Skeletal muscle tissue (tissue), 4 donors: ENCODE measurements around the gene LAMC1. TPM values are rescaled to one million over a fixed set of nuclear protein-coding genes. Genes with fewer than 3 reads are reported as not detected.

Source experiments
- H3K27ac ChIP-seq: one replicate; pipeline ENCODE4 v1.7.0; 2013; ENCODE audit warnings: mild to moderate bottlenecking, low read depth, low read length, inconsistent platforms
- H3K27me3 ChIP-seq, 3 donors: one replicate each; pipeline ENCODE4 v1.7.0; 2013; ENCODE audit warnings: low read length in 3 of 3; ENCODE audit not compliant: control insufficient read depth in 3 of 3, insufficient read depth in 3 of 3
- H3K36me3 ChIP-seq, 3 donors: one replicate each; pipeline ENCODE4 v1.7.0; 2013; ENCODE audit warnings: low read length in 3 of 3; ENCODE audit not compliant: control insufficient read depth in 3 of 3, insufficient read depth in 3 of 3
- H3K4me1 ChIP-seq, 3 donors: one replicate each; pipeline ENCODE4 v1.7.0; 2013; ENCODE audit warnings: low read length in 3 of 3, mild to moderate bottlenecking in 3 of 3; ENCODE audit not compliant: control insufficient read depth in 3 of 3, insufficient read depth in 3 of 3
- H3K4me3 ChIP-seq, 3 donors: one replicate each; pipeline ENCODE4 v1.7.0; 2013; ENCODE audit warnings: low read length in 3 of 3
- H3K9ac ChIP-seq, 3 donors: one replicate each; pipeline ENCODE4 v1.7.0; 2013; ENCODE audit warnings: low read length in 3 of 3, mild to moderate bottlenecking in 3 of 3, moderate library complexity in 2 of 3, low read depth in 1 of 3
- H3K9me3 ChIP-seq, 3 donors: one replicate each; pipeline ENCODE4 v1.7.0; 2013; ENCODE audit warnings: low read length in 3 of 3; ENCODE audit not compliant: control insufficient read depth in 3 of 3
- total RNA-seq: library from RNA; depleted of rRNA; stranded (reverse); fragments of >200 nt; gene quantifications from one replicate; pipeline ENCODE4 v1.2.3, GENCODE V29; 2014
- donor health status: Osteomylitis.

Gene LAMC1
- total RNA-seq, 1 donor from 2014 or later: 289 TPM

DNA sequence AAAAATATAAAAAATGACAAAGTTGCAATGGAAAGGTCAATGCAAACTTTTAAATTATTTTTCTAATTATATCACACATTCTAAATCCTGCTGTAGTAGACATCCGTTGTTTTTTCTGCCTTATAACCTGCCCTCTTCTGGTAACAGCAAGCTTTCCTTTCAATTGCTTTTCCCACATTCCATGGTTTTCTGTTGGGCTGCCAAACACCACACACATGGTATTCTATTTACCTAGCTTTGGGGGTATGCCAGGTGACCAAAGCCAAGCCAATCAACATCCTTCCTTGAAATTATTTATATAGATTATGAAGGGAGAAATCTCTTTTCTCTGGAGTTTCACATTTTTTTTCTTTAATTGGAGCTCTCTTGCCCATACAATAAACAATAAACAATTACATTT, 3.4 kb upstream of the LAMC1 start:
- Histone ChIP-seq H3K9ac (no peak overlapping the region), H3K27ac (no peak overlapping the region), H3K9me3 (no peaks in the 10 kb centered on the region), H3K4me1 (peaks cover 10 to 20% (median 11%) of the 10 kb centered on the region in 3 donors), H3K27me3 (no peaks in the 10 kb centered on the region), H3K36me3 (no peaks in the 10 kb centered on the region), H3K4me3 (no peak overlapping the region)

GRCh38 chr1:183021405-183022201, 1.6 kb upstream of the LAMC1 start:
- peak overlapping the region; percentile 100 for H3K27ac ChIP-seq
- no peaks in the 10 kb centered on the region for H3K9me3 ChIP-seq
- H3K36me3 ChIP-seq: no peaks in the 10 kb centered on the region
- peak overlapping the region; percentile 94 to 97 (median 95) for H3K9ac ChIP-seq
- peaks cover 18 to 31% (median 20%) of the 10 kb centered on the region in 3 donors for H3K4me1 ChIP-seq
- peak overlapping the region; percentile 77 to 85 (median 79) for H3K4me3 ChIP-seq
- H3K27me3 ChIP-seq: no peaks in the 10 kb centered on the region

DNA sequence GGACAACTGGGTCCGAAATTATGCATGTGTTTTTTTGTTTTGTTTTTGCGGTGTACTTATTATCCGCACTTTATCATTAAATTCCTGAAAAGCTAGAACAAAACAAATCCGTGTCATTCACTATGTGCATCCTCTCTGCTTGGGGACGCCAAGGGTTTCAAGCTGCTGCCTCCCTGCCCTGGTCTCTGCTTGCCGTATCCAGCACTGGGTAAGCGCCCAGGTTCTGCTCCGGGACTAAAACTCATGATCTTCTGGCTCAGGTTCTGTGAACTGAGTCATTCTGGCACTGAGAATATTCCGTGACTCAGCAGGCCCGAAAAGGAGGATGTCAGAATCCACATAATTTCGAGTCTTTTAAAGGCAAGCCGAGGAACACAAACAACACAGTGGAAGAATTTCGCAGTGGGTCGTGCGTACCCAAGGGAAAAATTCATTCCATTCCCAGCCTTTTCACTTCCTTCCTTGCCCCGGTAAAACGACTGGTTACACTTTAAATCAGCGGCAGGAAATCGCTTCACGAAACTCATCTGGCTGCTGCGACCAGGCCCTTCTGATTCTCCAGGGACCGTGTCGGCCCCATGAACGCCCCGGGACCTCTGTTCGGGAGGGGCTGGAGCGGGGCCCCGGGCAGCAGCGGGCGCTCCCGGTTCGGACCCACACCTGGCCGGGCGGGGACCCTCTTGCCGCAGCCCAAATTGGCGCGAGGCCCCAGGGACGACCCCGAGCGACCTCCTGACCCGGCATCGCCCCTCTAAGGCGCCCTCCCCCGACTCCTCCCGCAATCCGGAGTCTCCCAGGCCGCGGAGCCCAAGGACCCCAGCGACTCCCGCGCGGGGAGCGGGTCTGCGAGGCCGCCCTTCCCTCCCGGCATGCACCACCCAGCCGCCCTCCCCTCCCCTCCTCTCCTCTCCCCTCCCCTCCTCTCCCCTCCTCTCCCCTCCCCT, 746 bp upstream of the LAMC1 start:
- H3K4me1 ChIP-seq: peaks cover 22 to 36% (median 25%) of the 10 kb centered on the region in 3 donors
- peak overlapping the region; percentile 94 to 97 (median 95) for H3K9ac ChIP-seq
- no peaks in the 10 kb centered on the region for H3K27me3 ChIP-seq
- no peaks in the 10 kb centered on the region for H3K36me3 ChIP-seq
- H3K4me3 ChIP-seq: peak overlapping the region; percentile 77 to 85 (median 79)
- peak overlapping the region; percentile 100 for H3K27ac ChIP-seq
- no peaks in the 10 kb centered on the region for H3K9me3 ChIP-seq

GRCh38 chr1:183023601-183024316, 539 bp downstream of the LAMC1 start:
- H3K36me3 ChIP-seq: no peaks in the 10 kb centered on the region
- H3K4me1 ChIP-seq: peaks cover 29 to 36% (median 30%) of the 10 kb centered on the region in 3 donors
- H3K27me3 ChIP-seq: no peaks in the 10 kb centered on the region
- no peaks in the 10 kb centered on the region for H3K9me3 ChIP-seq
- peak overlapping the region; percentile 78 to 92 (median 89) for H3K9ac ChIP-seq
- peak overlapping the region; percentile 100 for H3K27ac ChIP-seq
- peak overlapping the region; percentile 81 to 95 (median 93) for H3K4me3 ChIP-seq

DNA sequence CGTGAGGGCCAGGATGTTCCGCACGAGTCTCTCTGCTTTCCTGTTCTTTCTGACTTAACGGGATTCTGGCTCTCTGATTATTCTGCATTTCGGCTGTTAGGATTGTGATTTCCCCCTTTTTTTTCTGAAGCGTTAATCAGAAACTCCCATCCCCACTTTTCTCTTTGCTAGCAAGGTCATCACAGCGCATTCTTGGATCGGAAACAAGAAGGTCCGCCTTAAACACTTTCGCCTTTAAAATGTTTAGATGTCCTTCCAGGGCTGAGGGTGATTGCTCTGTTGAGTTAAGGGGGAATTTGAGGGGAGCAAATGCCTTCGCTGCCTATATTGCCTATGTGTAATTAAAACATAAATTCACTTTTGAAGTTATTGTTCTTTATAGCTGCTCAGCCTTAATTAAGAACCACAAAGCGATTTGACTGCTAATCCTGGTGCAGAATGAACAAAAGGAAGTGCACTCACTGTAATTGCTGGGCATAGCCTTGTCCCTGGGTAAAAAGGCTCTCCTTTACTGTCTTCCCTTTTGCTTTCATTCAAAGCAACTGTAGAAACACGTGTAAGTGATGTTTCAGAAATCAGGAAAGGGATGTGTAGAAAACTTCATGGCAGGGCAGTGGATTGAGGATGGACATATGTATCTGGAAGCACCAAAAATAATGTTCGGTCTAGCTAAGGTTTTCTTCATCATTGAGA, 1.2 kb downstream of the LAMC1 start:
- Histone ChIP-seq H3K27ac (peak overlapping the region; percentile 100), H3K4me3 (peak overlapping the region; percentile 81 to 95 (median 93)), H3K4me1 (peaks cover 27 to 37% (median 35%) of the 10 kb centered on the region in 3 donors), H3K9me3 (no peaks in the 10 kb centered on the region), H3K27me3 (no peaks in the 10 kb centered on the region), H3K36me3 (peaks cover 0 to 4% (median 0%) of the 10 kb centered on the region in 3 donors), H3K9ac (peak overlapping the region; percentile 78 to 92 (median 89))

GRCh38 chr1:183025010-183025337, 1.8 kb downstream of the LAMC1 start:
- Histone ChIP-seq H3K36me3 (peaks cover 0 to 8% (median 0%) of the 10 kb centered on the region in 3 donors), H3K4me3 (peak overlapping the region; percentile 81 to 95 (median 93)), H3K4me1 (peaks cover 24 to 40% (median 39%) of the 10 kb centered on the region in 3 donors), H3K9me3 (no peaks in the 10 kb centered on the region), H3K27me3 (no peaks in the 10 kb centered on the region), H3K27ac (peak overlapping the region; percentile 100), H3K9ac (peak overlapping the region; percentile 14 to 92 (median 78))

- H3K36me3 ChIP-seq: peaks cover 0 to 8% (median 0%) of the 10 kb centered on the region in 3 donors
- no peaks in the 10 kb centered on the region for H3K9me3 ChIP-seq
- peak overlapping the region; percentile 2 to 92 (median 58) for H3K9ac ChIP-seq
- H3K4me3 ChIP-seq: peak overlapping the region; percentile 37 to 95 (median 54)
- peak overlapping the region; percentile 100 for H3K27ac ChIP-seq
- H3K27me3 ChIP-seq: no peaks in the 10 kb centered on the region
- H3K4me1 ChIP-seq: peaks cover 26 to 46% (median 42%) of the 10 kb centered on the region in 3 donors
Observed at GRCh38 chr1:183025782-183026774, 2.9 kb downstream of the LAMC1 start.

GRCh38 chr1:183027031-183027430, 3.8 kb downstream of the LAMC1 start:
- H3K4me1 ChIP-seq: peaks cover 23 to 41% (median 38%) of the 10 kb centered on the region in 3 donors
- H3K27ac ChIP-seq: no peak overlapping the region

More at GRCh38 chr1:183027031-183027430, 3.8 kb downstream of the LAMC1 start:
- Histone ChIP-seq H3K9ac (peak overlapping the region in 2 of 3 donors; percentile 5 to 61), H3K9me3 (no peaks in the 10 kb centered on the region), H3K36me3 (peaks cover 0 to 8% (median 0%) of the 10 kb centered on the region in 3 donors), H3K27me3 (no peaks in the 10 kb centered on the region), H3K4me3 (peak overlapping the region in 2 of 3 donors; percentile 14 to 95)
